ENCODE measurements around the gene IL1R2. TPM values are rescaled to one million over a fixed set of nuclear protein-coding genes. Genes with fewer than 3 reads are reported as not detected.

Gene IL1R2
- total RNA-seq, 2 experiments from 2014 or later = not detected

DNA sequence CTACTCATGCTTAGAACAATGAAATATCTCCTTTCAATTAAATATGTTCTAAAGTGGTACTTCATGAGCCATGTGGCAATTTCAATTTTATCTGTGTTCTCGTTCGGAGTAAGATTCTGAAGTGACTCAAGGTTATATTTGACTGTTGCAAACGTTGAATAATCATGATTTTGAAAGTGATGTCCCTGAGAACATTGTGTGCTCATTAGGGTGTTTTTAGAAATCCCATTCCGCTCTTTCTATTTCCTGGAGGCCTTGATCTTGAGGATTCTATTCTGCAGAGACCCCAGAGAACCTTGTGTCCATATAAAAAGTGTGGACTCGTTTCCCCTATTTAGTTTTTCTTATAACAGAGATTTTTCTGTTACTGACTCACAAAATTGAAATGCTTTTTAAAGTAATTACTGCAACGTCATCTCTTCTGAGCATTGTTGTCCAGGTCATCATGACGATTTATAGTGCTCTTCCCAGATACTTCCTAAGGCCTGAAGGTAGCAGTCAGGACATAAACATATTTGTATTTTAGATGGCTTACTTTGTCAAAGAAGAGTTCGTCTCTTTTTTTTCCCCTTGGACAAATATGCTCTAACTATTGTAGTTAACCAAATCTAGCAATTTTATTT is 27.2 kb downstream of the IL1R2 start:
- H2AFZ ChIP-seq (ENCODE audit: low read length) = no peak overlapping the region
- H3K27ac ChIP-seq (ENCODE audit: low read depth, low read length, poor library complexity, severe bottlenecking) = no peak overlapping the region
- ChIA-PET CTCF (ENCODE audit: unreplicated experiment) (no interaction called here), POLR2A (no interaction called here)
- H3K4me3 ChIP-seq (ENCODE audit: low read depth, low read length, poor library complexity, severe bottlenecking) = no peak overlapping the region
- intact Hi-C loops (cut with micrococcal nuclease; ENCODE audit: unreplicated experiment) = loop anchor here (5.0 kb wide), 1 partner anchor 428 kb away; no protein-coding TSS in a partner anchor
- BruUV-seq (replicated peaks) = no TSS peak
- H4K20me1 ChIP-seq (ENCODE audit: insufficient read depth, low read length) = no peaks in the 10 kb centered on the region
- H3K4me1 ChIP-seq (ENCODE audit: insufficient read depth, low read length, poor library complexity, severe bottlenecking) = no peaks in the 10 kb centered on the region
- no peak for DNase-seq (ENCODE audit: low spot score)
- no peaks in the 10 kb centered on the region for H3K9me3 ChIP-seq (ENCODE audit: low read length)
- H3K36me3 ChIP-seq (ENCODE audit: insufficient read depth, low read length) = no peaks in the 10 kb centered on the region
- no peak overlapping the region for H3K4me2 ChIP-seq (ENCODE audit: low read length)
- no peak for TF ChIP-seq EZH2phosphoT487 (IDR thresholded peaks at IDR 0.05; ENCODE audit: borderline replicate concordance, low read depth, low read length)
- TF ChIP-seq, protein P1, sequence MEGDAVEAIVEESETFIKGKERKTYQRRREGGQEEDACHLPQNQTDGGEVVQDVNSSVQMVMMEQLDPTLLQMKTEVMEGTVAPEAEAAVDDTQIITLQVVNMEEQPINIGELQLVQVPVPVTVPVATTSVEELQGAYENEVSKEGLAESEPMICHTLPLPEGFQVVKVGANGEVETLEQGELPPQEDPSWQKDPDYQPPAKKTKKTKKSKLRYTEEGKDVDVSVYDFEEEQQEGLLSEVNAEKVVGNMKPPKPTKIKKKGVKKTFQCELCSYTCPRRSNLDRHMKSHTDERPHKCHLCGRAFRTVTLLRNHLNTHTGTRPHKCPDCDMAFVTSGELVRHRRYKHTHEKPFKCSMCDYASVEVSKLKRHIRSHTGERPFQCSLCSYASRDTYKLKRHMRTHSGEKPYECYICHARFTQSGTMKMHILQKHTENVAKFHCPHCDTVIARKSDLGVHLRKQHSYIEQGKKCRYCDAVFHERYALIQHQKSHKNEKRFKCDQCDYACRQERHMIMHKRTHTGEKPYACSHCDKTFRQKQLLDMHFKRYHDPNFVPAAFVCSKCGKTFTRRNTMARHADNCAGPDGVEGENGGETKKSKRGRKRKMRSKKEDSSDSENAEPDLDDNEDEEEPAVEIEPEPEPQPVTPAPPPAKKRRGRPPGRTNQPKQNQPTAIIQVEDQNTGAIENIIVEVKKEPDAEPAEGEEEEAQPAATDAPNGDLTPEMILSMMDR (conservative IDR thresholded peaks at IDR 0.05; ENCODE audit: low read length) = no peak
- H3K79me2 ChIP-seq (ENCODE audit: insufficient read depth, low read depth, low read length) = no peaks in the 10 kb centered on the region
- H3K9me2 ChIP-seq (ENCODE audit: insufficient read depth, low read length) = no peaks in the 10 kb centered on the region

DNA sequence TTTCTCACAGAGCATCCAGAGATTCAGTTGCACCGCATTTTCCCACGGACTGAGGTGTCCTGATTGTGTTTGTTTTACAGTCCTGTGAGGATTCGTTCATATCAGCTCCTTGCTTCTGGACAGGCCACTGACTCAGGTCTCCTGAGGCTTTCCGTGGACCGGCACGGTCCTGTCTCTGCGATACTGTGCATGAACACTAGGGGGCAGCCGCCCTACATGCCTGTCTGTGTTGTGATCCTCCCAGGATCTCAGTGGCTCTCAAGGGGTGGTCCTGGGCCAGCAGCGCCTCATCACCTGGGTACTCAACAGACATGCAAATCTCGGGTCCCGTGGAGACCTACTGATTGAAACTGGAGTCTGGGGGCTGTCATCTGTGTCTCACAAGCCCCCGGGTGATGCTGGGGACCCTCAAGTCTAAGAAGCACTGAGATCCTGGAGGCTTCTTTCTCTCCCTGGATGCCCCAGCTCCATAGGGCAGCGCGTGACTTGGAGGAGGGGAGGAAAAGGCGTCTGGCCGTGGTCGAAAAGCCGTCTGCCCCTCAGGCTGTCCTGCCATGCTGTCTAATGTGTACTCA is 28.9 kb downstream of the IL1R2 start:
- no TSS peak for BruUV-seq (replicated peaks)
- POLR2A ChIA-PET = no interaction called here
- H3K9me2 ChIP-seq (ENCODE audit: insufficient read depth, low read length) = no peaks in the 10 kb centered on the region
- TF ChIP-seq, protein P1 (conservative IDR thresholded peaks at IDR 0.05; ENCODE audit: low read length) = peak; percentile 94
- TF ChIP-seq EZH2phosphoT487 (IDR thresholded peaks at IDR 0.05; ENCODE audit: borderline replicate concordance, low read depth, low read length) = no peak
- no peak overlapping the region for H3K4me3 ChIP-seq (ENCODE audit: low read depth, low read length, poor library complexity, severe bottlenecking)
- no peaks in the 10 kb centered on the region for H4K20me1 ChIP-seq (ENCODE audit: insufficient read depth, low read length)
- intact Hi-C loops (cut with micrococcal nuclease; ENCODE audit: unreplicated experiment) = loop anchor here (1.0 kb wide), 1 partner anchor 221 kb away; no protein-coding TSS in a partner anchor
- H3K4me2 ChIP-seq (ENCODE audit: low read length) = no peak overlapping the region
- H3K79me2 ChIP-seq (ENCODE audit: insufficient read depth, low read depth, low read length) = no peaks in the 10 kb centered on the region
- CTCF ChIA-PET (ENCODE audit: unreplicated experiment) = interaction anchor here (0.5 to 1.1 kb wide), 2 partner anchors 15 to 220 kb away, joined by 3 to 4 read pairs; no protein-coding TSS in a partner anchor
- H3K4me1 ChIP-seq (ENCODE audit: insufficient read depth, low read length, poor library complexity, severe bottlenecking) = no peaks in the 10 kb centered on the region
- H2AFZ ChIP-seq (ENCODE audit: low read length) = no peak overlapping the region
- no peaks in the 10 kb centered on the region for H3K36me3 ChIP-seq (ENCODE audit: insufficient read depth, low read length)
- DNase-seq (ENCODE audit: low spot score) = peak; percentile 63
- H3K27ac ChIP-seq (ENCODE audit: low read depth, low read length, poor library complexity, severe bottlenecking) = no peak overlapping the region
- no peaks in the 10 kb centered on the region for H3K9me3 ChIP-seq (ENCODE audit: low read length)

DNA sequence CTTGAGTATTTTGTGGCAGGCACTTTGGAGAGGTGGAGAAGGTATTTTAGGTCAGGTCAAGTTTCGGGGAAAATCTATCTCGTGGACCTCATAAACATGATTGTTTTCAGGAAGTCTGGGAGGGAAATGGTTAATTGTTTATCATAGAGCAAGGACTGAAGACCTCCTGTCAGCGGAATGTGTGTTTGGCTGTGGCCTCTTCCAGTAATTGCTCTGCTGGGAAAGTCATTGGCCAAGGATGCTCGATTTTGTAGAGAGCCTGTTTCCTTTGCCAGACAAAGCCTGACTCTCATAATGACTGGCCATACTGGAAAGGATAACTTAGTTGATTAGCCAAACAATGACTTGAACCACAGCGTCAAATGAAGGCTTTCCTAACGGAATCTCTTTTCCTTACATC is 30.0 kb downstream of the IL1R2 start:
- POLR2A ChIA-PET = no interaction called here
- CTCF ChIA-PET (ENCODE audit: unreplicated experiment) = no interaction called here
- Histone ChIP-seq H3K4me1 (ENCODE audit: insufficient read depth, low read length, poor library complexity, severe bottlenecking) (no peaks in the 10 kb centered on the region), H3K4me2 (ENCODE audit: low read length) (no peak overlapping the region), H3K79me2 (ENCODE audit: insufficient read depth, low read depth, low read length) (no peaks in the 10 kb centered on the region), H4K20me1 (ENCODE audit: insufficient read depth, low read length) (no peaks in the 10 kb centered on the region), H3K4me3 (ENCODE audit: low read depth, low read length, poor library complexity, severe bottlenecking) (no peak overlapping the region), H2AFZ (ENCODE audit: low read length) (no peak overlapping the region), H3K9me2 (ENCODE audit: insufficient read depth, low read length) (no peaks in the 10 kb centered on the region), H3K27ac (ENCODE audit: low read depth, low read length, poor library complexity, severe bottlenecking) (no peak overlapping the region), H3K36me3 (ENCODE audit: insufficient read depth, low read length) (no peaks in the 10 kb centered on the region), H3K9me3 (ENCODE audit: low read length) (no peaks in the 10 kb centered on the region)
- TF ChIP-seq, protein P1 (conservative IDR thresholded peaks at IDR 0.05; ENCODE audit: low read length) = no peak
- no peak for TF ChIP-seq EZH2phosphoT487 (IDR thresholded peaks at IDR 0.05; ENCODE audit: borderline replicate concordance, low read depth, low read length)
- no peak for DNase-seq (ENCODE audit: low spot score)
- BruUV-seq (replicated peaks) = no TSS peak
- intact Hi-C loops (cut with micrococcal nuclease; ENCODE audit: unreplicated experiment) = no loop called here

Measured in OCI-LY7 (cell line).